HCT116 (cell line): ENCODE results near the gene HYOU1. TPM values are rescaled to one million over a fixed set of nuclear protein-coding genes. Genes with fewer than 3 reads are reported as not detected.

Source experiments
- ATAC-seq: fragments of 200-7000 bp; cut with Tn5 transposase; 2 replicates; pipeline ENCODE4 v1.9.1; 2020; ENCODE audit warnings: mild to moderate bottlenecking, moderate library complexity
- BruUV-seq: library from RNA; stranded (reverse); fragments of 400-500 nt; replicated peaks from 2 replicates; lab custom pipeline; 2021; lab: Mats Ljungman, UMichigan
- CTCF ChIA-PET: fragments of 300-600 bp; sonication (Branson Sonifier 250); formaldehyde crosslinking; loops from one replicate; lab custom pipeline; 2021; ENCODE audit warnings: antibody characterized with exemption; lab: Charles Lee
- POLR2A ChIA-PET: fragments of 300-600, 350-600 bp; sonication (Branson Sonifier 250); formaldehyde crosslinking; loops from one replicate; lab custom pipeline; 2021; ENCODE audit warnings: antibody characterized with exemption; lab: Charles Lee
- RAD21 ChIA-PET, 2 experiments: fragments of 300-600 bp; sonication (Branson Sonifier 250); formaldehyde crosslinking; loops; one replicate each; lab custom pipeline; 2023; ENCODE audit warnings: low total read pairs in 2 of 2; ENCODE audit not compliant: uncharacterized antibody in 2 of 2, unreplicated experiment in 2 of 2, low non-redundant PET in 1 of 2; lab: Charles Lee
- DNase-seq: peaks from one replicate; pipeline ENCODE4 v3.0.0-alpha.2; 2010; ENCODE audit warnings: low read depth, low spot score
- H2AFZ ChIP-seq: fragments of 200-600 bp; shearing (Covaris generic), sonication (generic); 2 replicates; pipeline ENCODE4 v1.6.1; 2017; ENCODE audit warnings: low read depth, mixed run types, mixed read lengths, antibody characterized with exemption, low read length; ENCODE audit not compliant: poor library complexity, severe bottlenecking
- H3K27ac ChIP-seq: 2 replicates; pipeline ENCODE4 v1.5.1; 2012; ENCODE audit warnings: low read depth, low read length
- H3K27me3 ChIP-seq: fragments of 200-600 bp; sonication (generic); 2 replicates; pipeline ENCODE4 v1.6.1; 2016; ENCODE audit warnings: mixed run types, low read length, mixed read lengths; ENCODE audit not compliant: insufficient read depth
- H3K36me3 ChIP-seq, 2 experiments: fragments of 200-500 bp in 1 of 2; fragments of 200-600 bp in 1 of 2; sonication (Bioruptor generic) in 1 of 2; sonication (generic) in 1 of 2; 2 replicates each; pipeline versions ENCODE4 v1.5.1 to v1.6.1; 2014 to 2016; ENCODE audit warnings: low read length in 2 of 2, inconsistent platforms in 1 of 2, mixed read lengths in 1 of 2, mixed run types in 1 of 2; ENCODE audit not compliant: insufficient read depth in 2 of 2, control insufficient read depth in 1 of 2
- H3K4me1 ChIP-seq, 2 experiments: fragments of 200-600 bp in 1 of 2; sonication (generic) in 1 of 2; 2 replicates each; pipeline versions ENCODE4 v1.5.1 to v1.6.1; 2012 to 2017; ENCODE audit warnings: low read length in 2 of 2, inconsistent platforms in 1 of 2, mild to moderate bottlenecking in 1 of 2, mixed read lengths in 1 of 2, mixed run types in 1 of 2, moderate library complexity in 1 of 2; ENCODE audit not compliant: insufficient read depth in 2 of 2, control insufficient read depth in 1 of 2
- H3K4me2 ChIP-seq: fragments of 200-600 bp; sonication (generic); 2 replicates; pipeline ENCODE4 v1.6.1; 2017; ENCODE audit warnings: mixed run types, low read length, mixed read lengths
- H3K4me3 ChIP-seq, 2 experiments: fragments of 200-600 bp in 1 of 2; sonication (generic) in 1 of 2; replicated peaks in 1 of 2; 2 replicates each; pipeline ENCODE4 v1.5.1; 2011 to 2016; ENCODE audit warnings: low read length in 2 of 2, control low read depth in 1 of 2, low read depth in 1 of 2, mild to moderate bottlenecking in 1 of 2, mixed read lengths in 1 of 2, mixed run types in 1 of 2
- H3K79me2 ChIP-seq: fragments of 200-600 bp; sonication (generic); 2 replicates; pipeline ENCODE4 v1.6.1; 2017; ENCODE audit warnings: mild to moderate bottlenecking, mixed run types, low read length, moderate library complexity, mixed read lengths; ENCODE audit not compliant: insufficient read depth
- H3K9ac ChIP-seq: fragments of 200-600 bp; sonication (generic); 2 replicates; pipeline ENCODE4 v1.6.1; 2016; ENCODE audit warnings: low read length, mixed read lengths
- H3K9me2 ChIP-seq: fragments of 200-600 bp; sonication (generic), shearing (Covaris generic); 2 replicates; pipeline ENCODE4 v1.6.1; 2017; ENCODE audit warnings: mixed run types, mild to moderate bottlenecking, moderate library complexity; ENCODE audit not compliant: insufficient read depth
- H3K9me3 ChIP-seq, 2 experiments: fragments of 200-500 bp in 1 of 2; fragments of 200-600 bp in 1 of 2; sonication (Bioruptor generic) in 1 of 2; sonication (generic) in 1 of 2; 2 replicates each; pipeline ENCODE4 v1.6.1; 2014 to 2017; ENCODE audit warnings: low read length in 2 of 2, mixed read lengths in 2 of 2, inconsistent platforms in 1 of 2, low read depth in 1 of 2, mild to moderate bottlenecking in 1 of 2, mixed run types in 1 of 2, moderate library complexity in 1 of 2; ENCODE audit not compliant: control insufficient read depth in 1 of 2, insufficient read depth in 1 of 2
- H4K20me1 ChIP-seq: fragments of 200-600 bp; sonication (generic), shearing (Covaris generic); 2 replicates; pipeline ENCODE4 v1.6.1; 2017; ENCODE audit warnings: mixed run types, mild to moderate bottlenecking, moderate library complexity; ENCODE audit not compliant: insufficient read depth
- CEBPB ChIP-seq: IDR thresholded peaks from 2 replicates; pipeline ENCODE4 v1.6.1; 2012; ENCODE audit warnings: low read depth
- EZH2phosphoT487 ChIP-seq: fragments of 200-600 bp; IDR thresholded peaks from 2 replicates; pipeline ENCODE4 v1.6.1; 2018; ENCODE audit warnings: antibody characterized with exemption, borderline replicate concordance
- JUND ChIP-seq: IDR thresholded peaks from 2 replicates; pipeline ENCODE4 v1.6.1; 2012
- POLR2A ChIP-seq: IDR thresholded peaks from 2 replicates; pipeline ENCODE4 v1.7.0; 2011; ENCODE audit warnings: borderline replicate concordance; ENCODE audit not compliant: insufficient read depth, insufficient read length; ENCODE audit errors: extremely low read depth
- POLR2AphosphoS5 ChIP-seq: IDR thresholded peaks from 2 replicates; pipeline ENCODE4 v1.6.1; 2011; ENCODE audit warnings: mild to moderate bottlenecking, low read depth, low read length, moderate library complexity
- RAD21 ChIP-seq: IDR thresholded peaks from 2 replicates; pipeline ENCODE4 v1.6.1; 2012; ENCODE audit warnings: low read depth, mild to moderate bottlenecking
- SP1 ChIP-seq: IDR thresholded peaks from 2 replicates; pipeline ENCODE4 v1.6.1; 2012; ENCODE audit warnings: low read depth
- SRF ChIP-seq: IDR thresholded peaks from 2 replicates; pipeline ENCODE4 v1.6.1; 2012; ENCODE audit warnings: low read depth
- ZNF274 ChIP-seq: fragments of 200-500 bp; sonication (Bioruptor generic); IDR thresholded peaks from 2 replicates; pipeline ENCODE4 v1.6.1; 2014; ENCODE audit warnings: mild to moderate bottlenecking, low read depth, low read length, inconsistent platforms
- intact Hi-C: fragments of 100-400 bp; cut with micrococcal nuclease; formaldehyde crosslinking; loops from 2 replicates; pipeline ENCODE4 v1.10.0; 2022
- total RNA-seq: library from RNA; stranded (reverse); gene quantifications from one replicate; pipeline ENCODE4 v1.2.1, GENCODE V29; 2021; ENCODE audit not compliant: unreplicated experiment
- TF ChIP-seq, protein P1 (sequence below): IDR thresholded peaks from 2 replicates; pipeline ENCODE4 v1.6.1; 2012; ENCODE audit warnings: low read depth
- TF ChIP-seq, protein P2 (sequence below): IDR thresholded peaks from 2 replicates; pipeline ENCODE4 v1.6.1; 2012
- TF ChIP-seq, protein P3 (sequence below), 3 experiments: fragments of 200-600 bp in 1 of 3; sonication (generic) in 1 of 3; IDR thresholded peaks in 2 of 3; conservative IDR thresholded peaks in 1 of 3; 2 replicates each; pipeline ENCODE4 v1.5.1; 2012 to 2017; ENCODE audit warnings: low read depth in 2 of 3, low read length in 2 of 3, antibody characterized with exemption in 1 of 3, borderline replicate concordance in 1 of 3, control low read depth in 1 of 3, mild to moderate bottlenecking in 1 of 3, mixed read lengths in 1 of 3, mixed run types in 1 of 3, moderate library complexity in 1 of 3; ENCODE audit not compliant: insufficient read depth in 1 of 3

Gene HYOU1
- total RNA-seq, 1 experiment from 2014 or later, result 181 TPM

- Histone ChIP-seq H3K4me3 (no peak overlapping the region), H3K4me2 (no peak overlapping the region), H3K27me3 (no peaks in the 10 kb centered on the region), H3K9me2 (no peaks in the 10 kb centered on the region), H3K79me2 (peaks cover 38% of the 10 kb centered on the region), H3K27ac (no peak overlapping the region), H4K20me1 (no peaks in the 10 kb centered on the region), H3K4me1 (peaks cover 5 to 26% of the 10 kb centered on the region in 2 experiments), H3K9me3 (no peaks in the 10 kb centered on the region), H3K9ac (no peak overlapping the region), H3K36me3 (peaks cover 21 to 38% of the 10 kb centered on the region in 2 experiments; a peak in 3 of 4 replicates), H2AFZ (no peak overlapping the region)
- TF ChIP-seq SP1, result no peak
- TF ChIP-seq RAD21, result no peak
- no peak for TF ChIP-seq SRF
- TF ChIP-seq ZNF274, result no peak
- TF ChIP-seq, protein P1, sequence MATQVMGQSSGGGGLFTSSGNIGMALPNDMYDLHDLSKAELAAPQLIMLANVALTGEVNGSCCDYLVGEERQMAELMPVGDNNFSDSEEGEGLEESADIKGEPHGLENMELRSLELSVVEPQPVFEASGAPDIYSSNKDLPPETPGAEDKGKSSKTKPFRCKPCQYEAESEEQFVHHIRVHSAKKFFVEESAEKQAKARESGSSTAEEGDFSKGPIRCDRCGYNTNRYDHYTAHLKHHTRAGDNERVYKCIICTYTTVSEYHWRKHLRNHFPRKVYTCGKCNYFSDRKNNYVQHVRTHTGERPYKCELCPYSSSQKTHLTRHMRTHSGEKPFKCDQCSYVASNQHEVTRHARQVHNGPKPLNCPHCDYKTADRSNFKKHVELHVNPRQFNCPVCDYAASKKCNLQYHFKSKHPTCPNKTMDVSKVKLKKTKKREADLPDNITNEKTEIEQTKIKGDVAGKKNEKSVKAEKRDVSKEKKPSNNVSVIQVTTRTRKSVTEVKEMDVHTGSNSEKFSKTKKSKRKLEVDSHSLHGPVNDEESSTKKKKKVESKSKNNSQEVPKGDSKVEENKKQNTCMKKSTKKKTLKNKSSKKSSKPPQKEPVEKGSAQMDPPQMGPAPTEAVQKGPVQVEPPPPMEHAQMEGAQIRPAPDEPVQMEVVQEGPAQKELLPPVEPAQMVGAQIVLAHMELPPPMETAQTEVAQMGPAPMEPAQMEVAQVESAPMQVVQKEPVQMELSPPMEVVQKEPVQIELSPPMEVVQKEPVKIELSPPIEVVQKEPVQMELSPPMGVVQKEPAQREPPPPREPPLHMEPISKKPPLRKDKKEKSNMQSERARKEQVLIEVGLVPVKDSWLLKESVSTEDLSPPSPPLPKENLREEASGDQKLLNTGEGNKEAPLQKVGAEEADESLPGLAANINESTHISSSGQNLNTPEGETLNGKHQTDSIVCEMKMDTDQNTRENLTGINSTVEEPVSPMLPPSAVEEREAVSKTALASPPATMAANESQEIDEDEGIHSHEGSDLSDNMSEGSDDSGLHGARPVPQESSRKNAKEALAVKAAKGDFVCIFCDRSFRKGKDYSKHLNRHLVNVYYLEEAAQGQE, result no peak
- TF ChIP-seq, protein P2, sequence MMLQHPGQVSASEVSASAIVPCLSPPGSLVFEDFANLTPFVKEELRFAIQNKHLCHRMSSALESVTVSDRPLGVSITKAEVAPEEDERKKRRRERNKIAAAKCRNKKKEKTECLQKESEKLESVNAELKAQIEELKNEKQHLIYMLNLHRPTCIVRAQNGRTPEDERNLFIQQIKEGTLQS, result no peak
- TF ChIP-seq CEBPB, result no peak
- no peak for TF ChIP-seq EZH2phosphoT487
- TF ChIP-seq JUND, result no peak
- no peak for TF ChIP-seq POLR2A
- TF ChIP-seq POLR2AphosphoS5, result no peak
- TF ChIP-seq, protein P3, sequence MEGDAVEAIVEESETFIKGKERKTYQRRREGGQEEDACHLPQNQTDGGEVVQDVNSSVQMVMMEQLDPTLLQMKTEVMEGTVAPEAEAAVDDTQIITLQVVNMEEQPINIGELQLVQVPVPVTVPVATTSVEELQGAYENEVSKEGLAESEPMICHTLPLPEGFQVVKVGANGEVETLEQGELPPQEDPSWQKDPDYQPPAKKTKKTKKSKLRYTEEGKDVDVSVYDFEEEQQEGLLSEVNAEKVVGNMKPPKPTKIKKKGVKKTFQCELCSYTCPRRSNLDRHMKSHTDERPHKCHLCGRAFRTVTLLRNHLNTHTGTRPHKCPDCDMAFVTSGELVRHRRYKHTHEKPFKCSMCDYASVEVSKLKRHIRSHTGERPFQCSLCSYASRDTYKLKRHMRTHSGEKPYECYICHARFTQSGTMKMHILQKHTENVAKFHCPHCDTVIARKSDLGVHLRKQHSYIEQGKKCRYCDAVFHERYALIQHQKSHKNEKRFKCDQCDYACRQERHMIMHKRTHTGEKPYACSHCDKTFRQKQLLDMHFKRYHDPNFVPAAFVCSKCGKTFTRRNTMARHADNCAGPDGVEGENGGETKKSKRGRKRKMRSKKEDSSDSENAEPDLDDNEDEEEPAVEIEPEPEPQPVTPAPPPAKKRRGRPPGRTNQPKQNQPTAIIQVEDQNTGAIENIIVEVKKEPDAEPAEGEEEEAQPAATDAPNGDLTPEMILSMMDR (IDR thresholded peaks at IDR 0.05 in 2 of 3, conservative IDR thresholded peaks at IDR 0.05 in 1 of 3; ENCODE audit: borderline replicate concordance in 1 of 3, insufficient read depth in 1 of 3, low read depth in 2 of 3, low read length in 2 of 3), result no peak
- no TSS peak for BruUV-seq
- CTCF ChIA-PET, result no interaction called here
- POLR2A ChIA-PET, result interaction anchor here (1.0 kb wide), 1 partner anchor 30 kb away, joined by 3 read pairs; no protein-coding TSS in a partner anchor
- DNase-seq (no peak), ATAC-seq (no peak)
- RAD21 ChIA-PET, result no interaction called here
- intact Hi-C loops, result no loop called here
Measured at GRCh38 chr11:119025541-119025940, 31.5 kb downstream of the HYOU1 start.
